Gastrocnemius medialis (tissue), 4 donors: Measurements from ENCODE around the gene HBD.

Experiments used
- CTCF ChIP-seq, 5 experiments: fragments of 450-650 bp in 3 of 5; fragments of 200-600 bp in 2 of 5; sonication (generic) in 2 of 5; IDR thresholded peaks in 4 of 5; conservative IDR thresholded peaks in 1 of 5; 1 replicate in 4 of 5; 2 replicates in 1 of 5; pipeline ENCODE4 v1.5.1; 2016 to 2019; ENCODE audit warnings: antibody characterized with exemption in 5 of 5, mild to moderate bottlenecking in 3 of 5, moderate library complexity in 3 of 5
- POLR2A ChIP-seq, 2 donors: fragments of 450-650 bp; IDR thresholded peaks; one replicate each; pipeline ENCODE4 v1.6.1; 2017; ENCODE audit warnings: antibody characterized with exemption in 2 of 2, mild to moderate bottlenecking in 2 of 2, moderate library complexity in 2 of 2

- no peak for TF ChIP-seq CTCF (IDR thresholded peaks at IDR 0.05 in 4 of 5, conservative IDR thresholded peaks at IDR 0.05 in 1 of 5)
- TF ChIP-seq POLR2A (IDR thresholded peaks at IDR 0.05): no peak
Observed at GRCh38 chr11:5240458-5240857, 6.2 kb upstream of the HBD start.
